Stimulated activated CD4-positive, alpha-beta T cell treated with anti-CD3 and anti-CD28 coated beads, Interleukin-12 subunit alpha, Interleukin-12 subunit beta, amount 100 ng/mL, for 24 hours (primary cell): ENCODE results near the gene LMO1.

ENCODE experiments used
- DNase-seq, 2 experiments: peaks; one replicate each; pipeline ENCODE4 v3.0.0-alpha.2; 2020; ENCODE audit warnings: low read depth in 2 of 2

LMO1 gene

GRCh38 chr11:8288166-8288772 is 24.6 kb upstream of the LMO1 start:
- no peak for DNase-seq

DNA sequence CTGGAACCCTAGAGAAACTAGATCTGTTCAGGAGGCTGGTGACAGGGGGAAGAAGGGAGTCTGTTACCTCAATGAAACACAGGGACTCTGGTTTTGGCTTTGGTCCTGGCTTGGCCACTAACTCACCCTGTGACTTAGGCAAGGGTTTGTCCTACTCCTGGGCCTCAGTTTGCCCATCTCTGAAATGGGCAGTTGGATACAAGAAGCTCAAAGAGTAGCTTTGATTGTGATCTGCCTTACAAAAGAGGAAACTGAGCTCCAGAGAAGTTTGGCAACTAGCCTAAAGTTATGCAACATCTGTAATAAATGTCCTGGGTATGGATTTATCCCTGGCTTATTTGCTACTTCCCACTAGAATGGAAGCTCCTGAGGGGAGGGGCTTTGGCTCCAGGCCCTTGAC is 24.0 kb upstream of the LMO1 start:
- DNase-seq: no peak

- no peak for DNase-seq
Measured at GRCh38 chr11:8287297-8287696, 23.6 kb upstream of the LMO1 start.

DNA sequence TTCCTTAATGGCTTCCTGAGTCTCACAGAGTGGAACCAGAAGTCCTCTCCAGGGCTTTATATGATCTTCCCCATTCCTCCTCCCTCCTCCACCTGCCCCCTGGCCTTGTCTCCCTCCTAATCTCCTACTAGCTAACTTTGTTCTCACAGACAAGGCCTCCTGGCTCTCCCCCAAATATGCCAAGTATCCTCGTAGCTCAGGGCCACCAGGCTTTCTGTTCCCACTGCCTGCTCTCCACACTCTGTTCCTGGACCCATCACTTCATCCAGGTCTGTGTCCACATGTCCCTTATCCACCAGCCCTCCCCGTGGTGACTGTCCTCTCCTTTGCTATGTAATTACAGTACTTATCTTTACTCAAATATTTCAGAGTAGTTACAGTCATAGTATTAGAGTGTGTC is 23.2 kb upstream of the LMO1 start:
- no peak for DNase-seq

DNA sequence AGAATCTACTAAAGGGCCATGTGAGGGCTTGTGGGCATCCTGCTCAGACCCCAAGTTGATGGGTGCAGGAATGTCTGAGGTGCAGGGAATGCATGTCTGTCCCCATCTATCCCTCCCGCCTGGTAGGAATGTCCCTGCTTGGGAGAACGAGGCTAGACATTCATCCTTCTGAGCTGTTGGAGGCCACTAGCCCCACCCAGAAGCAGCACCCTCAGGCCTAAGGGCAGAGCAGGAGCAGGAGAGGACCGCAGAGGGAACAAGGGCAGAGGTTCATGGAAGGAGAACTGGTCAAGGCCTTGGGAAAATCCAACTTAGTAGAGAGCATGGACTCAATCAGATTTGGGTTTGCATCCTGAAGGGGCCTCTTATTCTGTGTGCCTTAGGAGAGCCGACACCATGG is 22.1 kb upstream of the LMO1 start:
- no peak for DNase-seq

- DNase-seq: no peak
Measured at GRCh38 chr11:8285228-8285627, 21.6 kb upstream of the LMO1 start.

GRCh38 chr11:8283465-8284230 is 20.0 kb upstream of the LMO1 start:
- DNase-seq: no peak

GRCh38 chr11:8283100-8283464 is 19.4 kb upstream of the LMO1 start:
- no peak for DNase-seq

DNA sequence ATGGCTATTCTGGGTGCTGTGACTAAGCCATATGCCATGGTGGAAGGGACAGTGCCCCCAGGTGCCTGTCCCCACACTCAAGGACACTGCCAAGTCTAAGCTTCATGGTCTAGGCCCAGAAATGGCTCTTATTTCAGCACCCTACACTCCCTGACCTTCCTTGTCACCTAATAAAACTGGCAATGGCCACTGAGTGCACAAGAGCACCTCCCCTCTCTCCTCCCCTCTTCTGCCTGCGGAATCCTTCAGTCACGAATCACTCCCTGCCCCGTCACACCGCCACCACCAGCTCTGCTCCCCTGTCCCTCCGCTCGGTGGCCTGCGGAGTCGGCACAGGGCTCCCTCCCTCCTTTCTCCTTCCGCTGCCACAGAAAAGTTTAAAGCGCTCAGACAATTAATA is 19.0 kb upstream of the LMO1 start:
- no peak for DNase-seq

- DNase-seq: no peak
Measured at GRCh38 chr11:8281266-8281665, 17.6 kb upstream of the LMO1 start.

GRCh38 chr11:8277691-8278090 is 14.0 kb upstream of the LMO1 start:
- DNase-seq: no peak

- DNase-seq: no peak
Measured at GRCh38 chr11:8276528-8276927, 12.8 kb upstream of the LMO1 start.

- DNase-seq: no peak
Measured at GRCh38 chr11:8273287-8273686, 9.6 kb upstream of the LMO1 start.

DNA sequence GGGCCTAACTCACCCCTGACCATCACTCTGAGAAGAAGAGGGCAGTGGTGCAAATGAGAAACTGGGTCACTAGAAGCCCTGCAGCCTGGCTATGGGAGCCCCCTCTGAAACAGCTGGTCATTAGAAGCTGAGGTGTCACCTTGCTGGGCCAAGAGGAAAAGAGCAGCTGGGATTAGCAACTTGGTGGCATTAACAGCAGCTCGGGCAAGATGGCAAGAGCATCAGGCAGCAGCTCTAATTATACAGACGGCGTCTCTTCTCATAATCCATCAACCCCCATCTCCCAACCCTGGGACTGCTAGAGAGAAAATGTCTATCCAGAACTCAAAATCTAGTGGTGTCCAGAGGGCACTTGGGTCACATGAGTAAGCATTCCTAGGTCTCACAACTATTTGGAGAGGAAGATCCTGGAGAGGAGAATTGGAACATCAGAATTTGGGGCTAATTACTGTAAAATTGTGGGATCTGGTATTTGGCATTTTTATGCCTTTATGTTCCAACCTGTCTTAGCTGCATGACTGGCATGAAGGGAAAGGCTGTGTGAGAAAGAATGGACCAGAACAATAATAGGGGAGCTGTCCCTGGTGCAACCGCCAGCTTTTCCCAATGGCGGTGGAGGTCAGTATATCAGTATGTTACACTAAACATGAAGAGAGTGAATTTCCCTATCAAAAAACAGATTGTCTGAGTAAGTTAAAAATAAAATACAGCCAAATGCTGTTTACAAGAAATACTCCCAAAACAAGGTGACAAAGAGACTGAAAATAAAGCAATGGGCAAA is 7.6 kb upstream of the LMO1 start:
- no peak for DNase-seq

GRCh38 chr11:8269636-8270035 is 6.0 kb upstream of the LMO1 start:
- DNase-seq: no peak

DNA sequence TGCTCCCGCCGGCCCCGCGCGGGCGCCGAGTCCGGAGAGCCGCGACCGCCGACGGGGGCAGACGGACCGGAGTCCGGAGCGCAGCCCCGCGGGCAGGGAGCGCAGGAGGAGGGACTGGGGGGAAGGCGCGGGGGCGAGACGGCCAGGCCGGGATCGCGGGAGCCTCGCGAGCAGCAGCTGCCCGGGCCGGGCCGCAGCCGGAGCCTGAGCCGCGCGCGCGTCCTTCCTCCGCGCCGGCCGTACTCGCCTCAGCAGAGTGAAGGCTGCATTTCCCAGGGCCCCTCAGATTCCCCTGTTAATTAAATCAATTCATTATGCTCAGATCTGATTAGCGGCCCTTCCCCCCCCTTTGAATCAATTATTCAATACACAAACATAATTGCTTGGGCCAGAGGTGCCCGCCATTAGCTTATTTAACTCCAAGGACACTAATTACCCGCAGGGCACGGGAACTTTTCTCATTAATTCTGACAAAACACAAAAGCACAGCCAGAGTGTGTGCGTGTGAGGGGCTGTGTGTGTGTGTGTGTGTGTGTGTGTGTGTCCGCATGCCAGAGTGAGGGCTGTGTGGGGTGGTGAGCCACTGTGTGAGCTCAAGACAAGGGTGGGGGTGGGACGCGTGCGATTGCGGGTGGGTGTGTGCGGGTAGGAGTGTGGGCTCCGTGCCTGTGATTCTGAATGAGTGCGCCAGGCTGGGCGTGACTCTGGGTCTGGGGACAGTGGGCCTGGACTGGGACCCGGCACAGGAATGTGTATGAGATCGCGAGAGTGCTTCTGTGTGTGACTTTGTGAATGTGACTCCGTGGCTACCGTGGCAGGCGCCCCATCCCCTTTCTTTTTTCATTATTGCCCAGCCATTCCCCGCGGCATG is 5.1 kb upstream of the LMO1 start:
- DNase-seq: no peak

GRCh38 chr11:8267831-8268529 is 4.3 kb upstream of the LMO1 start:
- DNase-seq: no peak

- no peak for DNase-seq
Measured at GRCh38 chr11:8267280-8267679, 3.6 kb upstream of the LMO1 start.

DNA sequence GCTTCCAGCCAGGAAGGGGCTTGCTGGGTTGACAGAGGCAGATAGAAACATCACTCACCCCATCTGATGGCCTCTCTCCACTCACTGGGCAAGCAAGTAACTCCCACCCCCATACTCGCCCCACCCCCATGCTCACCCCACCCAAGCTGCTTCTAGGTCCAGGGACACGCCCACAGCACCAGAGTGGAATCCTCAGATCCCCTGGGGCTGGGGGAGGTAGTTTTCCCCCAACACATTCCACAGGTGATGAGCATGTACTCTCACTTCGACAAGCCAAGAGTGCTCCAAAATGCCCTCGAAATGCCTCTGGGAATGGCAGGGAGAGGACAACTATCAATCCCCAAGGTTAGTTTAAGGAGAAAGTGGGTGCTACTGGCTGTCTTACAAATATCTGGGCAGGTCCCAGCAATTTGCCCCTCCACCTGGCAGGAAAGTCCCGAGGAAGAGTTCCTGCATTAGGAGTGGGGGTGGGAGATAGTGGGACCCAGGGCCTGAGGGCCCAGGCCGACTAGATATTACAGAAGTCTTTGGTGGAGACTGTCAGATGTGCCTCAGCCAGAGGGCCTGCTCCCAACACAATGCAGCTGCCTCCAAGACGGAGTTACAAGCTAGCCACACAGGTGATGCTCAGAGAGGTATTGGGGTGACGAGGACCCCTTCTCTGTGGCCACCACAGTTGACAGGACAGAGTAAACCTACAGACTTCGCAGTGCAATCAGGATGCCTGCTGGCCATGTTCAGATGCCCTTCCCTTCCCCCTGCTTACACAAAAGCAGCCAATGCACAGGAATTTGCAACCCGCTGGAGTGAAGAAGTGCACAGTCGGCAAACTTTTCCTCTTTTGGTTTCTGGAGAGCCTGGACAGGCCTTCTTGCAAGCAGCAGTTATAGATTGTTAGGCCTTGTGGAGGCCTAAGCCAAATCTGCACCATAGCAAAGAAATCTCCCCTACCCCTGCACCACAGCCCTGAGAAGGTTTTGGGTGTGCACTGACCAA is 2.9 kb upstream of the LMO1 start:
- DNase-seq: no peak

- DNase-seq: no peak
Measured at GRCh38 chr11:8265681-8266241, 2.1 kb upstream of the LMO1 start.
